Endodermal cell (in vitro differentiated cells): Measurements from ENCODE around the gene SOX11. TPM values are rescaled to one million over a fixed set of nuclear protein-coding genes. Genes with fewer than 3 reads are reported as not detected.

Source experiments
- DNase-seq: peaks from one replicate; pipeline ENCODE4 v3.0.0-alpha.2; 2017
- H3K27ac ChIP-seq: 2 replicates; pipeline ENCODE4 v1.5.1; 2013; ENCODE audit warnings: mild to moderate bottlenecking, low read depth, low read length, moderate library complexity
- H3K27me3 ChIP-seq: 2 replicates; pipeline ENCODE4 v1.6.1; 2013; ENCODE audit warnings: mild to moderate bottlenecking, low read length, moderate library complexity; ENCODE audit not compliant: insufficient read depth, control insufficient read depth, poor library complexity, severe bottlenecking
- H3K36me3 ChIP-seq: 2 replicates; pipeline ENCODE4 v1.7.0; 2013; ENCODE audit warnings: mild to moderate bottlenecking, low read length, moderate library complexity; ENCODE audit not compliant: control insufficient read depth, insufficient read depth
- H3K4me1 ChIP-seq: one replicate; pipeline ENCODE4 v1.7.0; 2013; ENCODE audit warnings: low read length; ENCODE audit not compliant: control insufficient read depth, insufficient read depth
- H3K4me3 ChIP-seq: 2 replicates; pipeline ENCODE4 v1.5.1; 2013; ENCODE audit warnings: mild to moderate bottlenecking, low read length, moderate library complexity
- H3K9ac ChIP-seq: 2 replicates; pipeline ENCODE4 v1.6.1; 2013; ENCODE audit warnings: mild to moderate bottlenecking, low read length, moderate library complexity; ENCODE audit not compliant: poor library complexity, severe bottlenecking; ENCODE audit errors: extremely low read depth
- H3K9me3 ChIP-seq: 2 replicates; pipeline ENCODE4 v1.6.1; 2013; ENCODE audit warnings: mild to moderate bottlenecking, low read length, moderate library complexity; ENCODE audit not compliant: control insufficient read depth
- H3K27ac Mint-ChIP-seq: 2 replicates; pipeline ENCODE4 v1.8.0; 2020; ENCODE audit warnings: mixed read lengths
- H3K27me3 Mint-ChIP-seq: 2 replicates; pipeline ENCODE4 v1.8.0; 2021; ENCODE audit warnings: mild to moderate bottlenecking, mixed read lengths; ENCODE audit not compliant: insufficient read depth
- H3K36me3 Mint-ChIP-seq: 2 replicates; pipeline ENCODE4 v1.8.0; 2020; ENCODE audit warnings: low read depth, mixed read lengths
- H3K4me1 Mint-ChIP-seq: 2 replicates; pipeline ENCODE4 v1.8.0; 2020; ENCODE audit warnings: mixed read lengths
- H3K4me3 Mint-ChIP-seq: 2 replicates; pipeline ENCODE4 v1.8.0; 2020; ENCODE audit warnings: mild to moderate bottlenecking, moderate library complexity, mixed read lengths
- H3K9me3 Mint-ChIP-seq: 2 replicates; pipeline ENCODE4 v1.8.0; 2020; ENCODE audit warnings: mild to moderate bottlenecking, mixed read lengths
- WGBS, 2 experiments: methylation state at CpG; one replicate each; pipeline versions ENCODE4 v1.1.5 to v1.1.7; 2013; ENCODE audit warnings: missing lambda C conversion rate in 2 of 2, mixed read lengths in 1 of 2; ENCODE audit not compliant: insufficient coverage in 1 of 2, insufficient read length in 1 of 2; 5-methylcytosine and 5-hydroxymethylcytosine counted together
- total RNA-seq, 2 donors: library from RNA; stranded (reverse); fragmentation: NEBNext Ultra II Directional in 1 of 2; extraction: Animal tissue kit (Norgen Biotek cat#: 25700) in 1 of 2; gene quantifications; 2 replicates in 1 of 2; 3 replicates in 1 of 2; pipeline ENCODE4 v1.2.1, GENCODE V29; 2021
- TF ChIP-seq, protein P1 (sequence below): fragments of 200-600 bp; sonication (generic); conservative IDR thresholded peaks from 2 replicates; pipeline ENCODE4 v1.5.0; 2021; ENCODE audit warnings: antibody characterized with exemption, mild to moderate bottlenecking

The SOX11 gene
- total RNA-seq, 2 donors from 2014 or later = 35.9 to 48.9 TPM

DNA sequence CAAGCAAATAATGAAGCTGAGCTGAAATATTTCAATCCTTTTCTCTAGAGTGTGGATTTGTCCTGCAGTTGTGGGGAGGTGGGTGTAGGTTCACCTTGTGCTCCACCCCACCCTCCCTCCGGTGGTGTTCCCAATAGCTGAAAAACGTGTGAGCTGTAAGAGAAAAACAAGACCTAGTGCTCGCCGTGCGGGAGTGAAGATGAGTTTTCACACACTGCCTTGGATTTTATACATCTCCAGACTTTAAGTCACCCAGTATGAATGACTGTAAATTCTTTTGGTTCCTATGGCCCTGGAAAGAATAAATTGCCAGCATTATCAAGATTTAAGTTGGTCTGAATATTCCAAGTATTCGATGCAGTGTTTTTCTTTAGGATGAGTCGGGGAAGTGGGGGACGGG lies 1.9 kb upstream of the SOX11 start:
- Histone ChIP-seq H3K27me3 (no peaks in the 10 kb centered on the region), H3K9me3 (no peaks in the 10 kb centered on the region), H3K4me1 (no peaks in the 10 kb centered on the region), H3K27ac (peak overlapping the region; percentile 99), H3K36me3 (no peaks in the 10 kb centered on the region), H3K9ac (peak overlapping the region; percentile 85), H3K4me3 (peak overlapping the region; percentile 99)
- Mint-ChIP-seq H3K4me1 (peaks cover 16% of the 10 kb centered on the region), H3K36me3 (no peaks in the 10 kb centered on the region), H3K27ac (peak overlapping the region; percentile 94), H3K27me3 (peaks cover 11% of the 10 kb centered on the region), H3K9me3 (no peaks in the 10 kb centered on the region), H3K4me3 (peak overlapping the region; percentile 94)
- 3 to 15% methylated on average over 4 to 8 of the region's 8 CpGs for WGBS, 2 experiments
- TF ChIP-seq, protein P1, sequence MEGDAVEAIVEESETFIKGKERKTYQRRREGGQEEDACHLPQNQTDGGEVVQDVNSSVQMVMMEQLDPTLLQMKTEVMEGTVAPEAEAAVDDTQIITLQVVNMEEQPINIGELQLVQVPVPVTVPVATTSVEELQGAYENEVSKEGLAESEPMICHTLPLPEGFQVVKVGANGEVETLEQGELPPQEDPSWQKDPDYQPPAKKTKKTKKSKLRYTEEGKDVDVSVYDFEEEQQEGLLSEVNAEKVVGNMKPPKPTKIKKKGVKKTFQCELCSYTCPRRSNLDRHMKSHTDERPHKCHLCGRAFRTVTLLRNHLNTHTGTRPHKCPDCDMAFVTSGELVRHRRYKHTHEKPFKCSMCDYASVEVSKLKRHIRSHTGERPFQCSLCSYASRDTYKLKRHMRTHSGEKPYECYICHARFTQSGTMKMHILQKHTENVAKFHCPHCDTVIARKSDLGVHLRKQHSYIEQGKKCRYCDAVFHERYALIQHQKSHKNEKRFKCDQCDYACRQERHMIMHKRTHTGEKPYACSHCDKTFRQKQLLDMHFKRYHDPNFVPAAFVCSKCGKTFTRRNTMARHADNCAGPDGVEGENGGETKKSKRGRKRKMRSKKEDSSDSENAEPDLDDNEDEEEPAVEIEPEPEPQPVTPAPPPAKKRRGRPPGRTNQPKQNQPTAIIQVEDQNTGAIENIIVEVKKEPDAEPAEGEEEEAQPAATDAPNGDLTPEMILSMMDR = no peak
- DNase-seq = peak; percentile 60

DNA sequence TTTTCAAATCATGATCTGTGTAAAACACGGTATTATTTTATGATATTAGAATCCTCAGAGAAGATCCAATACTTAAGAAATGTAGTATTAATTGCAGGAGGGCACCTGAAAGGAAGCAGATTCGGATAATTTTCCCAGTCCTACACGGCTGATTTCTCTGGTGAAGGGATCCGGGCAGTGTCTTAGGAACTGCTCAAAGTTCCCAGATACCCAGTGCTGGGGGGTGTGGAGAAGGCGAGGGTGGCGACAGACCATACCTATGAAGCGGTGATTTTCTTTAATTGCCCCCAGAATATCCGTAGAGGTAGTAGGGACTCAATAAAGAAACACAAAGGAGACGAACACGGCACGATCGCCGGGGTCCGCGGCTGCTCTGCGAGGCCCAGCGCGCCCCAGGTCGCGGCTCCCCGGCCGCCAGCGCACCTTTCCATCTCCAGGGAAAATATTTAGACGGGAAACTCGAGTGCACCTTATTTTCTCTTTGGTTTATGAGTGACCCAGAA lies 1.4 kb upstream of the SOX11 start:
- H3K9me3 ChIP-seq = no peaks in the 10 kb centered on the region
- H3K36me3 ChIP-seq = no peaks in the 10 kb centered on the region
- Mint-ChIP-seq H3K4me3 (peak overlapping the region; percentile 94), H3K9me3 (no peaks in the 10 kb centered on the region), H3K27ac (peak overlapping the region; percentile 94), H3K4me1 (peaks cover 16% of the 10 kb centered on the region), H3K36me3 (no peaks in the 10 kb centered on the region), H3K27me3 (peaks cover 13% of the 10 kb centered on the region)
- no peak for DNase-seq
- 0% methylated on average over 6 to 25 of the region's 25 CpGs for WGBS, 2 experiments
- peak overlapping the region; percentile 99 for H3K27ac ChIP-seq
- TF ChIP-seq, protein P1 = no peak
- peak overlapping the region; percentile 85 for H3K9ac ChIP-seq
- H3K4me3 ChIP-seq = peak overlapping the region; percentile 99
- no peaks in the 10 kb centered on the region for H3K27me3 ChIP-seq
- H3K4me1 ChIP-seq = no peaks in the 10 kb centered on the region

DNA sequence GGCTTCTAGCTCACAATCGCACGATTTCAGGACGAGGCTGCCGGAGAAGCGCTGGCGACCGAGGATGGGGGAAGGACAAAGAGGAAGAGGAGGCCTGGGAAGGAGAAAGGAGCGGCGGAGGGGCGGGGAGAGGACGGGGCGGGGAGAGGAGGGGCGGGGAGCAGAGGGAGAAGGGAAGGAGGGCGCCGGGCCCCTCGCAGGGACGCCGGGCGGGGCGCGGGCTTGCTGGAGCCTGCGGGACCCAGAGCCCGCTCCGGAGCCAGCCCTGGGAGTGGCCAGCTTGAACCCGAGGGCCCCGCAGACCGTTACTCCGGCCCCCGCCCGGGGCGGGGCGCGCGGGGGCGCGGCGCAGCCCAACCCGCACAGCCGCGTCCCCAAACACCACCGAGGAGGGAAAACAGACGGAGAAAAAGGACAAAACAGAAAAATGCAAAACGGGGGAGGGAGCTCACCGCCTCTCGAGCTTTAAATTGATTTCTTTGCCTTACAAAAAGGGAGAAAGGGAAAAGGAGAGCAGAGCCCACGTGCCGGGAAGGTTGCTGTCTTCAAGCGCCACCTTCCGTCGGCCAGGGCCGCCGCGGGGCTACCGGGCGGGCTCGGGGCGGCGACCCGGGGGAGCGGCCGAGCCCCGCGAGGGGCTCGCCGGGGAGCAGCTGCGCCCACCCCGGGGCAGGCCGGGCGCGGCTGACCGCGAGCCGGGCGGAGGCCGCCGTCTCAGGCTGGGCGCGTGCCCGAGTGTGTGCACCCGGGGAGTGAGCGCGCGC lies 781 bp upstream of the SOX11 start:
- Mint-ChIP-seq H3K4me1 (peaks cover 16% of the 10 kb centered on the region), H3K27me3 (peaks cover 11% of the 10 kb centered on the region), H3K9me3 (no peaks in the 10 kb centered on the region), H3K36me3 (no peaks in the 10 kb centered on the region), H3K4me3 (peak overlapping the region; percentile 94), H3K27ac (peak overlapping the region; percentile 94)
- Histone ChIP-seq H3K4me1 (no peaks in the 10 kb centered on the region), H3K27me3 (no peaks in the 10 kb centered on the region), H3K27ac (peak overlapping the region; percentile 99), H3K9ac (peak overlapping the region; percentile 85), H3K4me3 (peak overlapping the region; percentile 99), H3K9me3 (no peaks in the 10 kb centered on the region), H3K36me3 (no peaks in the 10 kb centered on the region)
- WGBS, 2 experiments = 0% methylated on average over 22 to 81 of the region's 83 CpGs
- TF ChIP-seq, protein P1 = peak; percentile 56
- peak; percentile 90 for DNase-seq
